Glutamatergic neuron (in vitro differentiated cells): ENCODE measurements around the gene DUS2. TPM values are rescaled to one million over a fixed set of nuclear protein-coding genes. Genes with fewer than 3 reads are reported as not detected.

ENCODE experiments used
- DNase-seq: peaks from one replicate; pipeline ENCODE4 v3.0.0; 2022
- H3K27ac Mint-ChIP-seq: one replicate; pipeline ENCODE4 v1.8.0; 2020; ENCODE audit warnings: mild to moderate bottlenecking, mixed read lengths, inconsistent platforms; ENCODE audit not compliant: unreplicated experiment
- H3K27me3 Mint-ChIP-seq: one replicate; pipeline ENCODE4 v1.8.0; 2020; ENCODE audit warnings: mild to moderate bottlenecking, moderate library complexity, mixed read lengths, inconsistent platforms; ENCODE audit not compliant: unreplicated experiment
- H3K36me3 Mint-ChIP-seq: one replicate; pipeline ENCODE4 v1.8.0; 2020; ENCODE audit warnings: mild to moderate bottlenecking, mixed read lengths, inconsistent platforms; ENCODE audit not compliant: unreplicated experiment
- H3K4me1 Mint-ChIP-seq: one replicate; pipeline ENCODE4 v1.8.0; 2020; ENCODE audit warnings: mild to moderate bottlenecking, low read depth, mixed read lengths, inconsistent platforms; ENCODE audit not compliant: unreplicated experiment
- H3K4me3 Mint-ChIP-seq: one replicate; pipeline ENCODE4 v1.8.0; 2020; ENCODE audit warnings: mild to moderate bottlenecking, mixed read lengths, inconsistent platforms; ENCODE audit not compliant: unreplicated experiment
- H3K9me3 Mint-ChIP-seq: one replicate; pipeline ENCODE4 v1.8.0; 2020; ENCODE audit warnings: mild to moderate bottlenecking, moderate library complexity, mixed read lengths, inconsistent platforms; ENCODE audit not compliant: unreplicated experiment
- total RNA-seq: library from RNA; stranded (reverse); fragmentation: NEBNext Ultra II Directional; extraction: Animal tissue kit (Norgen Biotek cat#: 25700); gene quantifications from one replicate; pipeline ENCODE4 v1.2.1, GENCODE V29; 2021; ENCODE audit not compliant: unreplicated experiment
- TF ChIP-seq, protein P1 (sequence below): fragments of 200-600 bp; sonication (generic); IDR thresholded peaks from one replicate; pipeline ENCODE4 v1.5.0; 2021; ENCODE audit not compliant: partially characterized antibody, unreplicated experiment

DUS2 gene
- total RNA-seq, 1 donor from 2014 or later, result 21.0 TPM

DNA sequence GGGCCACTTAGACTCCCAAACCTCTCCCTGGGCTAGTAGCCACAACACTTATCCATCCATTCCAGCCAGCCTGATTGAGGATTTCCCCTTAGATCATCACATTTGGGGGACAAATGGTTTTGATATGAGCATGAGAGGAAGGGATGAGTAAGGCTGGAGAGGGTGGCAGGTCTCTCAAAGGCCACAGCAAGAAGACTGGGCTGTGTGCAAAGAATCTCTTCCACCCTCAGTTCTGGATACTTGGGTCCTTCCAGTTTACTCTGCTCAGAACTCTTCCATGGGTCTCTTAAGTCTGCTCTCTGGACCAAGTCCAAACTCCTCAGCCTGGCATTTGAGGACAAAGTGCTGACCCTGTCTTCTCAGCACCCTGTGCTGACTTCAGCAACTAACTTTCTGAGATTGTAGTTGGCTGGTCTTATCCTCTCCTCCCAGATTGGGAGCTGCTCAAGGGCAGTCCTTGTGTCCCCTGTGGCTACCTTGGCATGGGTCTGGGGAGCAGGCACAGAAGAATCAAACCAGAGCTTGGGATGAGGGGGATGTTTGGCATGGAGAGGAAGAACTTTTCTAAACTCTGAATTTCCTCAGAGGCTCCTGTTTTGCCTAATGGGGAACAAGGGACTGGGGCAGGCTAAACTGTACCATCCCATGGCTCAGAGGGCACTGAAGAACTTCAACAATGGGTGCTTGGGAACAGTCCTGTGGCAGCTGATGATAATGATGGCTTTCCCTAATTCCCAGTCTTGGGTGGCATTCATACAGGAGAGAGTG, 59.0 kb downstream of the DUS2 start:
- no peak overlapping the region for H3K27ac Mint-ChIP-seq

DNA sequence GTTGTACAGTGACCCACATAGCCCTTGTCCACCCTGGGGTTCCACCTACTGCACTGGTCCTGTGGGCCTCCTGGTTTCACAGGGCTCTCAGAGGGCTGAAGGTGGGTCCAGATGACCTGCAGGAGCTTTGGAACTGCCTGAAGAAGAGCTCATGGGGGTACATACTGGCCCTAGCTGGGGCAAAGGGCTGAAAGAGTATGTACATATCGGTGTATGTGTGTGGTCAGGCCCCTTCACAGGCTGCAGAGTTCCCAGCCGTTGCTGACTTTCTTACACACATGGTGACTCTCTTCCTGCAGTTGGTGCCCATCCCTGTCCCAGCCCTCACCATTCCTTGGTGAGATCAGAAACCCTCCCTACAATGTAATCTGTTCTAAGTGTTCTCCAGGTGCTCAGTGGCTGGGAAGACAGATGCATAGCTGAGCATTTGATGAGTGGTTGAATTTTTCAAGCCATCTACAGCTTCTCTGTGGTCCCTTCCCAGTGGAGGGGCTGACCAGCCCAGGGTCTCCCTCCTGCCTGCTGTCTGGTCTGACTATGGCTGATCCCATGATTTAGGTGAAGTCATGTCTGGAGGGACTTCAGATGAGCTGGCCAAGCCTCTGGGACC, 59.6 kb downstream of the DUS2 start:
- H3K27ac Mint-ChIP-seq, result no peak overlapping the region
- H3K36me3 Mint-ChIP-seq, result no peaks in the 10 kb centered on the region
- peaks cover 17% of the 10 kb centered on the region for H3K4me1 Mint-ChIP-seq
- no peak for DNase-seq
- TF ChIP-seq, protein P1, sequence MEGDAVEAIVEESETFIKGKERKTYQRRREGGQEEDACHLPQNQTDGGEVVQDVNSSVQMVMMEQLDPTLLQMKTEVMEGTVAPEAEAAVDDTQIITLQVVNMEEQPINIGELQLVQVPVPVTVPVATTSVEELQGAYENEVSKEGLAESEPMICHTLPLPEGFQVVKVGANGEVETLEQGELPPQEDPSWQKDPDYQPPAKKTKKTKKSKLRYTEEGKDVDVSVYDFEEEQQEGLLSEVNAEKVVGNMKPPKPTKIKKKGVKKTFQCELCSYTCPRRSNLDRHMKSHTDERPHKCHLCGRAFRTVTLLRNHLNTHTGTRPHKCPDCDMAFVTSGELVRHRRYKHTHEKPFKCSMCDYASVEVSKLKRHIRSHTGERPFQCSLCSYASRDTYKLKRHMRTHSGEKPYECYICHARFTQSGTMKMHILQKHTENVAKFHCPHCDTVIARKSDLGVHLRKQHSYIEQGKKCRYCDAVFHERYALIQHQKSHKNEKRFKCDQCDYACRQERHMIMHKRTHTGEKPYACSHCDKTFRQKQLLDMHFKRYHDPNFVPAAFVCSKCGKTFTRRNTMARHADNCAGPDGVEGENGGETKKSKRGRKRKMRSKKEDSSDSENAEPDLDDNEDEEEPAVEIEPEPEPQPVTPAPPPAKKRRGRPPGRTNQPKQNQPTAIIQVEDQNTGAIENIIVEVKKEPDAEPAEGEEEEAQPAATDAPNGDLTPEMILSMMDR, result no peak
- H3K9me3 Mint-ChIP-seq, result peaks cover 12% of the 10 kb centered on the region
- no peak overlapping the region for H3K4me3 Mint-ChIP-seq
- peaks cover 13% of the 10 kb centered on the region for H3K27me3 Mint-ChIP-seq

More for the DNA sequence above, 59.0 kb downstream of the DUS2 start:
- no peak for DNase-seq
- H3K9me3 Mint-ChIP-seq, result peaks cover 12% of the 10 kb centered on the region
- peaks cover 13% of the 10 kb centered on the region for H3K27me3 Mint-ChIP-seq
- peaks cover 17% of the 10 kb centered on the region for H3K4me1 Mint-ChIP-seq
- no peak overlapping the region for H3K4me3 Mint-ChIP-seq
- no peaks in the 10 kb centered on the region for H3K36me3 Mint-ChIP-seq
- TF ChIP-seq, protein P1, result no peak

DNA sequence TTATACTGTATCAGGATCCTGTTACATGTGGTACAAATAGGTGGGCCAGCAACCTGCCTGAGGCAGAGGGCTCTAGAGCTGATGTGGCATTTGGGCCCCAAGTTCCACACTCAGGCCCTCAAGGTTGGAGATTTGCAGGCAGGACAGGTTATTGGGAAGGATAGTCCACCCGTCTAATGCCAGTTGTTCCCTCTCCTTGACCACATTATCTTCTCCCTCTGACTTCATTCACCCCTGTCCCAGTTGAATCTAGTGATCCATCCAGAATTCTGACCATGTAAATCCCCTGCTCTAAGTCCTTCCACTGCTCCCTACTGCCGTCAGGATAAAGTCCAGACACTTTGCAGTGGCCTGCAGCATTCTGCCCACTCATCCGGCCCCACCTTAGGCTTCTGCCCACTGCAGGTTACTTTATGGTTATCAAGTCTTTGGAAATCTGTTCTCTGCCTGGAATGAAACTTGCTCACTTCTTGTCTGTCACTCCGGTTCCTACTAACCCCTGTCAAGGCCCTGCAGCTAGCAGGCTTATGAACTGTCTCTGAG, 60.2 kb downstream of the DUS2 start:
- no peak for DNase-seq
- Mint-ChIP-seq H3K4me1 (peaks cover 17% of the 10 kb centered on the region), H3K27me3 (peaks cover 13% of the 10 kb centered on the region), H3K27ac (peak overlapping the region; percentile 97), H3K4me3 (peak overlapping the region; percentile 83), H3K36me3 (no peaks in the 10 kb centered on the region), H3K9me3 (peaks cover 12% of the 10 kb centered on the region)
- TF ChIP-seq, protein P1, result no peak

DNA sequence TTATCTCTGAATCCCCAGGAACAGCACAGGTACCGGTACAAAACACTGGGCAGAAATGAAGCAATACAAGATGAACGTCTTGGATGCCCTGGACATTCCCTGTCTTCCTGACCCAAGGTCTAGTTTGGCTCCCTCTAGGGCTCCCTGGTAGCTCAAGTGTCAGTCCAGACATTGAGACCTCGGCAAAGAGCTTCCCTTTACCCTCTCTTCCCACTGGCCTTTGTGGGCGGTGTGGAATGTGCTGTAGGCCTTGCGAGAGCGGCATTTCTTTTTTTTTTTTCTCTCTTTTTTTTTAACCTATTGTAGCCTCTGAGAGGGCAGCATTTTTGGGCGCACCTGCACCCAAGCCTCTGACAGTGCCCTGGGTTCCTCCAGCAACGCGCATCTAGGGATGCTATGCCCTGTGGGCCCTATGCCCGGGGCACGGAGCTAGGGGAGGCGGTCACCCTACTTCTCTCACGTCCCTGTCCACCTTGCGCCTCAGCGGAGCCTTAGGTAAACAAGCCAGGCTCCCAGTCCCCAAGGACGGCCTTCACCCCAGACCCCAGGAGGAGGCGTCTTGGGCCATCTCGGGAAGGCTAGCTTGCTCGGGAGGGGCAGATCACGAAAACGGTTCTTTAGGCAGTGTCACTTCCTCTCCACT, 60.9 kb downstream of the DUS2 start:
- TF ChIP-seq, protein P1, result no peak
- Mint-ChIP-seq H3K9me3 (peaks cover 12% of the 10 kb centered on the region), H3K36me3 (no peaks in the 10 kb centered on the region), H3K27ac (peak overlapping the region; percentile 97), H3K4me3 (peak overlapping the region; percentile 83), H3K27me3 (peaks cover 13% of the 10 kb centered on the region), H3K4me1 (peaks cover 18% of the 10 kb centered on the region)
- DNase-seq, result no peak
